ENCODE results near the gene COL15A1. TPM values are rescaled to one million over a fixed set of nuclear protein-coding genes. Genes with fewer than 3 reads are reported as not detected.

The COL15A1 gene
- total RNA-seq, 1 experiment from 2014 or later, result 0.22 TPM

- no peak for TF ChIP-seq HMGXB4 (CRISPR knock-in tag; IDR thresholded peaks at IDR 0.05)
These were observed 158.1 kb downstream of the COL15A1 start (continued) for GRCh38 chr9:99101812-99102211.

- H3K9me3 Mint-ChIP-seq, result peaks cover 9% of the 10 kb centered on the region; the same call in 1 of the 2 replicates
- DNase-seq (ENCODE audit: low spot score) (no peak), ATAC-seq (no peak)
- peaks cover 35% of the 10 kb centered on the region for H3K4me1 Mint-ChIP-seq
- H3K27me3 Mint-ChIP-seq (ENCODE audit: low read depth), result peaks cover 18% of the 10 kb centered on the region
- TF ChIP-seq, protein P1, sequence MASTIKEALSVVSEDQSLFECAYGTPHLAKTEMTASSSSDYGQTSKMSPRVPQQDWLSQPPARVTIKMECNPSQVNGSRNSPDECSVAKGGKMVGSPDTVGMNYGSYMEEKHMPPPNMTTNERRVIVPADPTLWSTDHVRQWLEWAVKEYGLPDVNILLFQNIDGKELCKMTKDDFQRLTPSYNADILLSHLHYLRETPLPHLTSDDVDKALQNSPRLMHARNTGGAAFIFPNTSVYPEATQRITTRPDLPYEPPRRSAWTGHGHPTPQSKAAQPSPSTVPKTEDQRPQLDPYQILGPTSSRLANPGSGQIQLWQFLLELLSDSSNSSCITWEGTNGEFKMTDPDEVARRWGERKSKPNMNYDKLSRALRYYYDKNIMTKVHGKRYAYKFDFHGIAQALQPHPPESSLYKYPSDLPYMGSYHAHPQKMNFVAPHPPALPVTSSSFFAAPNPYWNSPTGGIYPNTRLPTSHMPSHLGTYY (CRISPR knock-in tag; IDR thresholded peaks at IDR 0.05), result no peak
- TF ChIP-seq, protein P2, sequence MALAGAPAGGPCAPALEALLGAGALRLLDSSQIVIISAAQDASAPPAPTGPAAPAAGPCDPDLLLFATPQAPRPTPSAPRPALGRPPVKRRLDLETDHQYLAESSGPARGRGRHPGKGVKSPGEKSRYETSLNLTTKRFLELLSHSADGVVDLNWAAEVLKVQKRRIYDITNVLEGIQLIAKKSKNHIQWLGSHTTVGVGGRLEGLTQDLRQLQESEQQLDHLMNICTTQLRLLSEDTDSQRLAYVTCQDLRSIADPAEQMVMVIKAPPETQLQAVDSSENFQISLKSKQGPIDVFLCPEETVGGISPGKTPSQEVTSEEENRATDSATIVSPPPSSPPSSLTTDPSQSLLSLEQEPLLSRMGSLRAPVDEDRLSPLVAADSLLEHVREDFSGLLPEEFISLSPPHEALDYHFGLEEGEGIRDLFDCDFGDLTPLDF (CRISPR knock-in tag; IDR thresholded peaks at IDR 0.05), result no peak
- TF ChIP-seq PRRX2 (CRISPR knock-in tag; IDR thresholded peaks at IDR 0.05) (no peak), NFYB (CRISPR knock-in tag; conservative IDR thresholded peaks at IDR 0.05; ENCODE audit: low read depth) (no peak), ZBTB43 (CRISPR knock-in tag; IDR thresholded peaks at IDR 0.05) (no peak), CREM (CRISPR knock-in tag; IDR thresholded peaks at IDR 0.05) (no peak), MYBL2 (CRISPR knock-in tag; IDR thresholded peaks at IDR 0.05) (no peak), PRDM15 (CRISPR knock-in tag; IDR thresholded peaks at IDR 0.05) (no peak)
- TF ChIP-seq, protein P3, sequence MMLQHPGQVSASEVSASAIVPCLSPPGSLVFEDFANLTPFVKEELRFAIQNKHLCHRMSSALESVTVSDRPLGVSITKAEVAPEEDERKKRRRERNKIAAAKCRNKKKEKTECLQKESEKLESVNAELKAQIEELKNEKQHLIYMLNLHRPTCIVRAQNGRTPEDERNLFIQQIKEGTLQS (CRISPR knock-in tag; conservative IDR thresholded peaks at IDR 0.05), result no peak
- H3K36me3 Mint-ChIP-seq, result no peaks in the 10 kb centered on the region
- ChIA-PET CTCF (interaction anchor here (0.6 to 2.3 kb wide), 8 partner anchors 27 to 312 kb away, joined by 3 to 7 read pairs (median 4); no protein-coding TSS in a partner anchor), POLR2A (no interaction called here)
- H3K27ac Mint-ChIP-seq, result no peak overlapping the region
- H3K4me3 Mint-ChIP-seq, result peak overlapping the region; percentile 88
These were observed 159.6 kb downstream of the COL15A1 start for GRCh38 chr9:99103054-99103895.

DNA sequence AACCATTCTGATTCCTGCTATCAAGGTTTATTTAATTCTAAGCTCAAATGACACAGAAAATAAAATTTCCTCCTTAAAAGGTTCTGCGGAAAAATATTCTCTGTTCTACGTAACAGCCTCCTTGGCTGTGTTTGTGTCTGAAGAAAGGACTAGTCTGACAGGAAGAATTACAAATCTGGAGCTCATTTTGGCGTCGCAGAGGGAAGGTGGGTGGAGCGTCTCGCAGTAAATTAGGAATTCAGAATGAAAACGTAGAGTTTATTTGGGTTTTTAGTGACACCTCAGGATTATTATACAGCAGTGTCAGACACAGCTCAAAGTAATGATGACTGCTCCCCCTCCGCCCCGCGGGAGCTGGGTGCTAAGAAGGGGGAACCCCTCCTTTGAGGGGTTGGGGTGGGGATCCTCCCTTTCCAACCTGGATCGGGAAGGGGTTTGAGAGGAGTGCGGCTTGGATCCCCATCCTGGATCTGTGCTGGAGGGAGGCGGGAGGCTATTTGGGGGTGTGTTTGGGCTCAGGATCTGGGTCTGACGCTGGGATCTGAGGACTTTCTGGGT lies 160.3 kb downstream of the COL15A1 start:
- H3K27me3 Mint-ChIP-seq (ENCODE audit: low read depth), result peaks cover 18% of the 10 kb centered on the region
- TF ChIP-seq TP53 (CRISPR knock-in tag; IDR thresholded peaks at IDR 0.05) (no peak), TEAD4 (CRISPR knock-in tag; IDR thresholded peaks at IDR 0.05) (no peak), ZBTB43 (CRISPR knock-in tag; IDR thresholded peaks at IDR 0.05) (no peak), FOXK1 (CRISPR knock-in tag; IDR thresholded peaks at IDR 0.05) (no peak), SMAD4 (CRISPR knock-in tag; IDR thresholded peaks at IDR 0.05) (no peak)
- TF ChIP-seq, protein P4, sequence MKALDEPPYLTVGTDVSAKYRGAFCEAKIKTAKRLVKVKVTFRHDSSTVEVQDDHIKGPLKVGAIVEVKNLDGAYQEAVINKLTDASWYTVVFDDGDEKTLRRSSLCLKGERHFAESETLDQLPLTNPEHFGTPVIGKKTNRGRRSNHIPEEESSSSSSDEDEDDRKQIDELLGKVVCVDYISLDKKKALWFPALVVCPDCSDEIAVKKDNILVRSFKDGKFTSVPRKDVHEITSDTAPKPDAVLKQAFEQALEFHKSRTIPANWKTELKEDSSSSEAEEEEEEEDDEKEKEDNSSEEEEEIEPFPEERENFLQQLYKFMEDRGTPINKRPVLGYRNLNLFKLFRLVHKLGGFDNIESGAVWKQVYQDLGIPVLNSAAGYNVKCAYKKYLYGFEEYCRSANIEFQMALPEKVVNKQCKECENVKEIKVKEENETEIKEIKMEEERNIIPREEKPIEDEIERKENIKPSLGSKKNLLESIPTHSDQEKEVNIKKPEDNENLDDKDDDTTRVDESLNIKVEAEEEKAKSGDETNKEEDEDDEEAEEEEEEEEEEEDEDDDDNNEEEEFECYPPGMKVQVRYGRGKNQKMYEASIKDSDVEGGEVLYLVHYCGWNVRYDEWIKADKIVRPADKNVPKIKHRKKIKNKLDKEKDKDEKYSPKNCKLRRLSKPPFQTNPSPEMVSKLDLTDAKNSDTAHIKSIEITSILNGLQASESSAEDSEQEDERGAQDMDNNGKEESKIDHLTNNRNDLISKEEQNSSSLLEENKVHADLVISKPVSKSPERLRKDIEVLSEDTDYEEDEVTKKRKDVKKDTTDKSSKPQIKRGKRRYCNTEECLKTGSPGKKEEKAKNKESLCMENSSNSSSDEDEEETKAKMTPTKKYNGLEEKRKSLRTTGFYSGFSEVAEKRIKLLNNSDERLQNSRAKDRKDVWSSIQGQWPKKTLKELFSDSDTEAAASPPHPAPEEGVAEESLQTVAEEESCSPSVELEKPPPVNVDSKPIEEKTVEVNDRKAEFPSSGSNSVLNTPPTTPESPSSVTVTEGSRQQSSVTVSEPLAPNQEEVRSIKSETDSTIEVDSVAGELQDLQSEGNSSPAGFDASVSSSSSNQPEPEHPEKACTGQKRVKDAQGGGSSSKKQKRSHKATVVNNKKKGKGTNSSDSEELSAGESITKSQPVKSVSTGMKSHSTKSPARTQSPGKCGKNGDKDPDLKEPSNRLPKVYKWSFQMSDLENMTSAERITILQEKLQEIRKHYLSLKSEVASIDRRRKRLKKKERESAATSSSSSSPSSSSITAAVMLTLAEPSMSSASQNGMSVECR (CRISPR knock-in tag; IDR thresholded peaks at IDR 0.05; ENCODE audit: borderline replicate concordance), result no peak

More for the DNA sequence above, 160.3 kb downstream of the COL15A1 start:
- Mint-ChIP-seq H3K4me1 (peaks cover 42% of the 10 kb centered on the region), H3K36me3 (no peaks in the 10 kb centered on the region), H3K4me3 (peak overlapping the region; percentile 88), H3K27ac (peak overlapping the region; percentile 83), H3K9me3 (peaks cover 9% of the 10 kb centered on the region; the same call in 1 of the 2 replicates)
- POLR2A ChIA-PET, result no interaction called here
- DNase-seq (ENCODE audit: low spot score), result no peak
- CTCF ChIA-PET, result interaction anchor here (0.6 to 2.3 kb wide), 9 partner anchors 26 to 312 kb away, joined by 3 to 7 read pairs (median 3); no protein-coding TSS in a partner anchor
- peak; percentile 5 for ATAC-seq

Data from WTC11 (cell line).